Vagina (tissue), 2 donors: ENCODE results near the gene CD300LD.

ENCODE experiments used
- CTCF ChIP-seq, 3 experiments: fragments of 450-650 bp in 2 of 3; fragments of 200-600 bp in 1 of 3; sonication (generic) in 1 of 3; IDR thresholded peaks; one replicate each; pipeline ENCODE4 v1.5.1; 2017 to 2019; ENCODE audit warnings: antibody characterized with exemption in 3 of 3, mild to moderate bottlenecking in 2 of 3, moderate library complexity in 2 of 3
- POLR2A ChIP-seq, 2 donors: fragments of 450-650 bp; IDR thresholded peaks; one replicate each; pipeline ENCODE4 v1.6.1; 2017; ENCODE audit warnings: antibody characterized with exemption in 2 of 2, mild to moderate bottlenecking in 2 of 2, moderate library complexity in 2 of 2
- POLR2AphosphoS5 ChIP-seq, 2 donors: sonication (generic); formaldehyde crosslinking; IDR thresholded peaks; one replicate each; pipeline ENCODE4 v1.9.0; 2017; ENCODE audit warnings: antibody characterized with exemption in 2 of 2, mild to moderate bottlenecking in 2 of 2, low read depth in 1 of 2; ENCODE audit not compliant: insufficient read depth in 1 of 2

DNA sequence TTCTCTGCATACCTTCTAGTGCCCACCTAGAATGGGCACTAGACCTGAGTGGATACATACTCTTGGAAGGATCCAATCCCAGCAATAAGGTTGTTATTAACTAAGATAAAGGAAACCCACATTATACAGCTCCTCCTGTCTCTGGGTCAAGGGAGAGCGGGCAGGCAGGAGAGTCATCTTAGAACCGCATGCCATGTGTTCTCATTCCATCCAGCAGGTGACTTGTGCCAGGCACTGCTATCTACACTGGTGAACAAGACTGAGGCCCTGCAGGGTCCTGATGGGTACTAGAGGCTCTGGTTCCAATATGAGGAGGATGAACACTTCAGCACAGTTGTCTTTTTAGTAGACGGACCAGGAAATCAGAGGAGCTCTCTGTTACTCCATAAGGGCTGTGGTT, 18.9 kb downstream of the CD300LD start:
- TF ChIP-seq CTCF (IDR thresholded peaks at IDR 0.05): no peak
- no peak for TF ChIP-seq POLR2A (IDR thresholded peaks at IDR 0.05)
- TF ChIP-seq POLR2AphosphoS5 (IDR thresholded peaks at IDR 0.05; ENCODE audit: insufficient read depth in 1 of 2, low read depth in 1 of 2): no peak
